ENCODE data around the gene SEC31A.

DNA sequence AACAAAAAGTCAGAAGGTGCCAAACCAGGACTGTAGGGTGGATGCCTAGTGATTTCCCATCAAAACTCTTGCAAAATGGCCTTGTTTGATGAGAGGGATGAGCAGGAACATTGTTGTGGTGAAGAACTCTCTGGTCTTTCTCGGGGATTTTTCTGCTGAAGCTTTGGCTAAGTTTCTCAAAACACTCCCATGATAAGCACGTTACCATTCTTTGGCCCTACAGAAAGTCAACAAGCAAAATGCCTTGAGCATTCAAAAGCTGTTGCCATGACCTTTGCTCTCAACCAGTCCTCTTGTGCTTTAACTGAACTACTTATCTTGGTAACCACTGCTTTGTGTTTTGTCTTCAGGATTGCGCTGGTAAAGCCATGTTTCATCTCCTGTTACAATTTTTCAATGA lies 3.0 kb upstream of the SEC31A start:
- TF ChIP-seq, protein P1, sequence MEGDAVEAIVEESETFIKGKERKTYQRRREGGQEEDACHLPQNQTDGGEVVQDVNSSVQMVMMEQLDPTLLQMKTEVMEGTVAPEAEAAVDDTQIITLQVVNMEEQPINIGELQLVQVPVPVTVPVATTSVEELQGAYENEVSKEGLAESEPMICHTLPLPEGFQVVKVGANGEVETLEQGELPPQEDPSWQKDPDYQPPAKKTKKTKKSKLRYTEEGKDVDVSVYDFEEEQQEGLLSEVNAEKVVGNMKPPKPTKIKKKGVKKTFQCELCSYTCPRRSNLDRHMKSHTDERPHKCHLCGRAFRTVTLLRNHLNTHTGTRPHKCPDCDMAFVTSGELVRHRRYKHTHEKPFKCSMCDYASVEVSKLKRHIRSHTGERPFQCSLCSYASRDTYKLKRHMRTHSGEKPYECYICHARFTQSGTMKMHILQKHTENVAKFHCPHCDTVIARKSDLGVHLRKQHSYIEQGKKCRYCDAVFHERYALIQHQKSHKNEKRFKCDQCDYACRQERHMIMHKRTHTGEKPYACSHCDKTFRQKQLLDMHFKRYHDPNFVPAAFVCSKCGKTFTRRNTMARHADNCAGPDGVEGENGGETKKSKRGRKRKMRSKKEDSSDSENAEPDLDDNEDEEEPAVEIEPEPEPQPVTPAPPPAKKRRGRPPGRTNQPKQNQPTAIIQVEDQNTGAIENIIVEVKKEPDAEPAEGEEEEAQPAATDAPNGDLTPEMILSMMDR (IDR thresholded peaks at IDR 0.05), result no peak
- TF ChIP-seq POLR2A (IDR thresholded peaks at IDR 0.05), result no peak

Measured in adrenal gland (tissue), 5 donors.